HepG2 (cell line): Measurements from ENCODE around the gene WDR41. TPM values are rescaled to one million over a fixed set of nuclear protein-coding genes. Genes with fewer than 3 reads are reported as not detected.

Experiments used
- AKAP8 ChIP-seq: sonication (generic); formaldehyde crosslinking; IDR thresholded peaks from 2 replicates; pipeline ENCODE4 v1.5.1; 2020; ENCODE audit warnings: mild to moderate bottlenecking, missing genetic modification reagents
- EEA1 ChIP-seq: sonication (generic); formaldehyde crosslinking; IDR thresholded peaks from 2 replicates; pipeline ENCODE4 v1.5.1; 2020; ENCODE audit warnings: mild to moderate bottlenecking, missing genetic modification reagents, borderline replicate concordance
- FOSL2 ChIP-seq: sonication (generic); formaldehyde crosslinking; IDR thresholded peaks from 2 replicates; pipeline ENCODE4 v1.4.0; 2020; ENCODE audit warnings: missing genetic modification reagents
- GZF1 ChIP-seq: sonication (generic); formaldehyde crosslinking; IDR thresholded peaks from 2 replicates; pipeline ENCODE4 v1.5.1; 2020; ENCODE audit warnings: mild to moderate bottlenecking, missing genetic modification reagents
- HDAC2 ChIP-seq: sonication (generic); formaldehyde crosslinking; IDR thresholded peaks from 2 replicates; pipeline ENCODE4 v1.4.0; 2020; ENCODE audit warnings: missing genetic modification reagents
- HNRNPH1 ChIP-seq: fragments of 200-400 bp; formaldehyde crosslinking; optimal IDR thresholded peaks from 2 replicates; pipeline ENCODE3; 2017; ENCODE audit warnings: mild to moderate bottlenecking, low read depth, low read length
- MBNL3 ChIP-seq: fragments of 250-450 bp; sonication (Bioruptor Pico); conservative IDR thresholded peaks from 2 replicates; pipeline ENCODE4 v1.8.0; 2022; ENCODE audit warnings: mild to moderate bottlenecking, inconsistent platforms
- NONO ChIP-seq, 2 experiments: fragments of 450-650 bp in 1 of 2; sonication (generic) in 1 of 2; formaldehyde crosslinking in 1 of 2; IDR thresholded peaks in 1 of 2; conservative IDR thresholded peaks in 1 of 2; 2 replicates each; pipeline versions ENCODE4 v1.6.1 to v1.8.0; 2017 to 2022; ENCODE audit warnings: mild to moderate bottlenecking in 1 of 2, missing genetic modification reagents in 1 of 2, moderate library complexity in 1 of 2
- SATB2 ChIP-seq: sonication (generic); formaldehyde crosslinking; IDR thresholded peaks from 2 replicates; pipeline ENCODE4 v1.5.0; 2020; ENCODE audit warnings: missing genetic modification reagents
- SIN3A ChIP-seq: IDR thresholded peaks from 2 replicates; pipeline ENCODE4 v1.6.1; 2011; ENCODE audit warnings: low read depth, mild to moderate bottlenecking, control low read depth, low read length, borderline replicate concordance
- SP1 ChIP-seq, 2 experiments: fragments of 450-650 bp in 1 of 2; sonication (generic) in 1 of 2; formaldehyde crosslinking in 1 of 2; IDR thresholded peaks; 2 replicates each; pipeline versions ENCODE4 v1.4.0 to v1.6.1; 2016 to 2020; ENCODE audit warnings: missing genetic modification reagents in 1 of 2
- SP4 ChIP-seq: sonication (generic); formaldehyde crosslinking; IDR thresholded peaks from 2 replicates; pipeline ENCODE4 v1.8.1; 2023; ENCODE audit warnings: mild to moderate bottlenecking, missing genetic modification reagents
- SRF ChIP-seq: IDR thresholded peaks from 2 replicates; pipeline ENCODE4 v1.6.1; 2011; ENCODE audit warnings: mild to moderate bottlenecking, low read depth, low read length, moderate library complexity
- STAG1 ChIP-seq: sonication (generic); formaldehyde crosslinking; IDR thresholded peaks from 2 replicates; pipeline ENCODE4 v1.4.0; 2020; ENCODE audit warnings: missing genetic modification reagents
- ZBTB21 ChIP-seq: sonication (generic); formaldehyde crosslinking; IDR thresholded peaks from 2 replicates; pipeline ENCODE4 v1.4.0; 2020; ENCODE audit warnings: missing genetic modification reagents
- ZFP36 ChIP-seq: fragments of 150-350 bp; IDR thresholded peaks from 2 replicates; pipeline ENCODE4 v1.6.1; 2018; ENCODE audit warnings: borderline replicate concordance, low read length, low read depth; ENCODE audit not compliant: partially characterized antibody
- ZNF331 ChIP-seq: sonication (generic); formaldehyde crosslinking; IDR thresholded peaks from 2 replicates; pipeline ENCODE4 v1.4.0; 2020; ENCODE audit warnings: missing genetic modification reagents
- ZNF431 ChIP-seq: sonication (generic); formaldehyde crosslinking; IDR thresholded peaks from 2 replicates; pipeline ENCODE4 v1.9.0; 2022; ENCODE audit warnings: missing genetic modification reagents, low read depth, mild to moderate bottlenecking, borderline replicate concordance
- ZNF510 ChIP-seq: sonication (generic); formaldehyde crosslinking; IDR thresholded peaks from 2 replicates; pipeline ENCODE4 v1.4.0; 2020; ENCODE audit warnings: low read depth, mild to moderate bottlenecking, missing genetic modification reagents
- ZNF567 ChIP-seq: sonication (generic); formaldehyde crosslinking; IDR thresholded peaks from 2 replicates; pipeline ENCODE4 v1.8.1; 2023; ENCODE audit warnings: mild to moderate bottlenecking, missing genetic modification reagents, borderline replicate concordance
- ZNF790 ChIP-seq: sonication (generic); formaldehyde crosslinking; IDR thresholded peaks from 2 replicates; pipeline ENCODE4 v1.8.0; 2022; ENCODE audit warnings: missing genetic modification reagents, mild to moderate bottlenecking, borderline replicate concordance
- polyA plus RNA-seq, 8 experiments: library from polyadenylated mRNA; depleted of rRNA in 3 of 8; stranded (reverse) in 7 of 8; unstranded in 1 of 8; fragments of >200 nt; fragmentation: Illumina TruSeq in 4 of 8; extraction: Trizol in 4 of 8; gene quantifications; 2 replicates each; pipeline versions ENCODE4 v1.2.1 to v1.2.3, GENCODE V29; 2011 to 2016; ENCODE audit warnings: low read depth in 4 of 8, missing spikeins in 1 of 8, mixed read lengths in 1 of 8; ENCODE audit not compliant: insufficient read depth in 1 of 8
- total RNA-seq, 5 experiments: library from RNA; depleted of rRNA; stranded (reverse); fragments of >200 nt; fragmentation: Illumina TruSeq; extraction: Trizol; gene quantifications; 2 replicates each; pipeline ENCODE4 v1.2.3, GENCODE V29; 2016; ENCODE audit warnings: low read depth in 1 of 5
- TF ChIP-seq, protein P1 (sequence below): sonication (generic); formaldehyde crosslinking; IDR thresholded peaks from 2 replicates; pipeline ENCODE4 v1.8.1; 2023; ENCODE audit warnings: mild to moderate bottlenecking, missing genetic modification reagents
- TF ChIP-seq, protein P2 (sequence below): sonication (generic); formaldehyde crosslinking; IDR thresholded peaks from 2 replicates; pipeline ENCODE4 v1.4.0; 2020; ENCODE audit warnings: mild to moderate bottlenecking, missing genetic modification reagents
- TF ChIP-seq, protein P3 (sequence below), 2 experiments: fragments of 450-650 bp in 1 of 2; sonication (generic) in 1 of 2; formaldehyde crosslinking; IDR thresholded peaks; 2 replicates each; pipeline versions ENCODE4 v1.5.0 to v1.8.0; 2020 to 2022; ENCODE audit warnings: mild to moderate bottlenecking in 1 of 2, missing genetic modification reagents in 1 of 2
- TF ChIP-seq, protein P4 (sequence below): sonication (generic); formaldehyde crosslinking; IDR thresholded peaks from 2 replicates; pipeline ENCODE4 v1.9.0; 2022; ENCODE audit warnings: missing genetic modification reagents, mild to moderate bottlenecking, borderline replicate concordance

The WDR41 gene
- total and polyA plus RNA-seq, 2 of the 13 experiments (the other 11 are each of a cell fraction or from before 2014, with no cell fraction given): 18.9 to 39.3 TPM

DNA sequence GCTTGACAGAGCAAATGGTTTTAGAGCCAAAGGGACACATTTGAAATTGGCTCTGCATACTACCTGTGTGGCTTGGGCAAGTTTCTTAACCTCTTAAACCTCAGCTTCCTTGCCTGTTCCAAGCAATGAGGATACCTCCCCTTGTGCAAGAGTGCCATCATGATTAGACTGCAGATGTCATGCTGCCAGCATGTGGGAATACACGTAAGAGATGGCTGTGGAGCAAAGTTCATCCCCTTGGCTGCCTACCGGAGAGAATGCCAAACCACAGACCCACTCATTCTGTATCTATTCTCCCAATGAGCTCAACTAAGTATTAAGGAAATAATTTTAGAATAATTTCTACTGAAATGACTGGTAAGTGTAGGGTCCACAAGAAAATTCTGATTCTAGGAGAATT is 101.3 kb downstream of the WDR41 start (continued):
- TF ChIP-seq, protein P1, sequence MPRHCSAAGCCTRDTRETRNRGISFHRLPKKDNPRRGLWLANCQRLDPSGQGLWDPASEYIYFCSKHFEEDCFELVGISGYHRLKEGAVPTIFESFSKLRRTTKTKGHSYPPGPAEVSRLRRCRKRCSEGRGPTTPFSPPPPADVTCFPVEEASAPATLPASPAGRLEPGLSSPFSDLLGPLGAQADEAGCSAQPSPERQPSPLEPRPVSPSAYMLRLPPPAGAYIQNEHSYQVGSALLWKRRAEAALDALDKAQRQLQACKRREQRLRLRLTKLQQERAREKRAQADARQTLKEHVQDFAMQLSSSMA (CRISPR knock-in tag): no peak
- TF ChIP-seq SP4 (CRISPR knock-in tag): no peak
- TF ChIP-seq AKAP8: no peak
- TF ChIP-seq ZNF431 (CRISPR knock-in tag): no peak
- TF ChIP-seq HDAC2 (CRISPR knock-in tag): no peak
- TF ChIP-seq MBNL3: no peak
- TF ChIP-seq NONO (IDR thresholded peaks at IDR 0.05): no peak
- TF ChIP-seq NONO (CRISPR knock-in tag; conservative IDR thresholded peaks at IDR 0.05): no peak
- no peak for TF ChIP-seq ZNF790
- TF ChIP-seq EEA1 (CRISPR knock-in tag): no peak
- TF ChIP-seq FOSL2: peak; percentile 53; the same call in 1 of the 2 replicates
- TF ChIP-seq SRF: no peak
- no peak for TF ChIP-seq ZNF510 (CRISPR knock-in tag)
- no peak for TF ChIP-seq GZF1 (CRISPR knock-in tag)
- TF ChIP-seq, protein P2, sequence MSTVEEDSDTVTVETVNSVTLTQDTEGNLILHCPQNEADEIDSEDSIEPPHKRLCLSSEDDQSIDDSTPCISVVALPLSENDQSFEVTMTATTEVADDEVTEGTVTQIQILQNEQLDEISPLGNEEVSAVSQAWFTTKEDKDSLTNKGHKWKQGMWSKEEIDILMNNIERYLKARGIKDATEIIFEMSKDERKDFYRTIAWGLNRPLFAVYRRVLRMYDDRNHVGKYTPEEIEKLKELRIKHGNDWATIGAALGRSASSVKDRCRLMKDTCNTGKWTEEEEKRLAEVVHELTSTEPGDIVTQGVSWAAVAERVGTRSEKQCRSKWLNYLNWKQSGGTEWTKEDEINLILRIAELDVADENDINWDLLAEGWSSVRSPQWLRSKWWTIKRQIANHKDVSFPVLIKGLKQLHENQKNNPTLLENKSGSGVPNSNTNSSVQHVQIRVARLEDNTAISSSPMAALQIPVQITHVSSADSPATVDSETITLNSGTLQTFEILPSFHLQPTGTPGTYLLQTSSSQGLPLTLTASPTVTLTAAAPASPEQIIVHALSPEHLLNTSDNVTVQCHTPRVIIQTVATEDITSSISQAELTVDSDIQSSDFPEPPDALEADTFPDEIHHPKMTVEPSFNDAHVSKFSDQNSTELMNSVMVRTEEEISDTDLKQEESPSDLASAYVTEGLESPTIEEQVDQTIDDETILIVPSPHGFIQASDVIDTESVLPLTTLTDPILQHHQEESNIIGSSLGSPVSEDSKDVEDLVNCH (CRISPR knock-in tag): no peak
- no peak for TF ChIP-seq HNRNPH1
- TF ChIP-seq SATB2: no peak
- peak; percentile 81 for TF ChIP-seq ZBTB21
- no peak for TF ChIP-seq STAG1 (CRISPR knock-in tag)
- TF ChIP-seq, protein P3, sequence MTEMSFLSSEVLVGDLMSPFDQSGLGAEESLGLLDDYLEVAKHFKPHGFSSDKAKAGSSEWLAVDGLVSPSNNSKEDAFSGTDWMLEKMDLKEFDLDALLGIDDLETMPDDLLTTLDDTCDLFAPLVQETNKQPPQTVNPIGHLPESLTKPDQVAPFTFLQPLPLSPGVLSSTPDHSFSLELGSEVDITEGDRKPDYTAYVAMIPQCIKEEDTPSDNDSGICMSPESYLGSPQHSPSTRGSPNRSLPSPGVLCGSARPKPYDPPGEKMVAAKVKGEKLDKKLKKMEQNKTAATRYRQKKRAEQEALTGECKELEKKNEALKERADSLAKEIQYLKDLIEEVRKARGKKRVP (CRISPR knock-in tag; IDR thresholded peaks at IDR 0.05): no peak; a peak in 1 of 4 replicates
- TF ChIP-seq SIN3A: no peak
- TF ChIP-seq SP1 (IDR thresholded peaks at IDR 0.05): no peak
- no peak for TF ChIP-seq SP1 (CRISPR knock-in tag; IDR thresholded peaks at IDR 0.05)
- TF ChIP-seq, protein P4, sequence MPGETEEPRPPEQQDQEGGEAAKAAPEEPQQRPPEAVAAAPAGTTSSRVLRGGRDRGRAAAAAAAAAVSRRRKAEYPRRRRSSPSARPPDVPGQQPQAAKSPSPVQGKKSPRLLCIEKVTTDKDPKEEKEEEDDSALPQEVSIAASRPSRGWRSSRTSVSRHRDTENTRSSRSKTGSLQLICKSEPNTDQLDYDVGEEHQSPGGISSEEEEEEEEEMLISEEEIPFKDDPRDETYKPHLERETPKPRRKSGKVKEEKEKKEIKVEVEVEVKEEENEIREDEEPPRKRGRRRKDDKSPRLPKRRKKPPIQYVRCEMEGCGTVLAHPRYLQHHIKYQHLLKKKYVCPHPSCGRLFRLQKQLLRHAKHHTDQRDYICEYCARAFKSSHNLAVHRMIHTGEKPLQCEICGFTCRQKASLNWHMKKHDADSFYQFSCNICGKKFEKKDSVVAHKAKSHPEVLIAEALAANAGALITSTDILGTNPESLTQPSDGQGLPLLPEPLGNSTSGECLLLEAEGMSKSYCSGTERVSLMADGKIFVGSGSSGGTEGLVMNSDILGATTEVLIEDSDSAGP (CRISPR knock-in tag): no peak
- TF ChIP-seq ZNF567 (CRISPR knock-in tag): no peak
- TF ChIP-seq ZFP36: no peak
- TF ChIP-seq ZNF331 (CRISPR knock-in tag): no peak
